ENCODE data around the gene COMT. TPM values are rescaled to one million over a fixed set of nuclear protein-coding genes. Genes with fewer than 3 reads are reported as not detected.

The COMT gene
- total RNA-seq, 1 experiment from 2014 or later = 290 TPM

GRCh38 chr22:19993926-19994325 is 52.4 kb downstream of the COMT start:
- no peak for DNase-seq (ENCODE audit: low read depth)

- no peak for DNase-seq (ENCODE audit: low read depth)
Measured at GRCh38 chr22:19994851-19995610, 53.5 kb downstream of the COMT start.

- no peak for DNase-seq (ENCODE audit: low read depth)
Measured at GRCh38 chr22:19995611-19996339, 54.2 kb downstream of the COMT start.

GRCh38 chr22:19996694-19997384 is 55.3 kb downstream of the COMT start:
- DNase-seq (ENCODE audit: low read depth) = no peak

GRCh38 chr22:19997561-19998231 is 56.1 kb downstream of the COMT start:
- no peak for DNase-seq (ENCODE audit: low read depth)

GRCh38 chr22:19998232-19998951 is 56.8 kb downstream of the COMT start:
- no peak for DNase-seq (ENCODE audit: low read depth)

- DNase-seq (ENCODE audit: low read depth) = no peak
Measured at GRCh38 chr22:19998991-19999820, 57.6 kb downstream of the COMT start.

GRCh38 chr22:20000246-20001081 is 58.9 kb downstream of the COMT start:
- DNase-seq (ENCODE audit: low read depth) = no peak

GRCh38 chr22:20001082-20001638 is 59.6 kb downstream of the COMT start:
- DNase-seq (ENCODE audit: low read depth) = peak; percentile 70

GRCh38 chr22:20002128-20002527 is 60.6 kb downstream of the COMT start:
- no peak for DNase-seq (ENCODE audit: low read depth)

GRCh38 chr22:20002636-20003035 is 61.1 kb downstream of the COMT start:
- DNase-seq (ENCODE audit: low read depth) = peak; percentile 54

GRCh38 chr22:20003304-20003703 is 61.7 kb downstream of the COMT start:
- no peak for DNase-seq (ENCODE audit: low read depth)

GRCh38 chr22:20004464-20004863 is 62.9 kb downstream of the COMT start:
- DNase-seq (ENCODE audit: low read depth) = no peak

- no peak for DNase-seq (ENCODE audit: low read depth)
Measured at GRCh38 chr22:20008221-20008995, 66.8 kb downstream of the COMT start.

GRCh38 chr22:20009018-20009491 is 67.5 kb downstream of the COMT start:
- no peak for DNase-seq (ENCODE audit: low read depth)

- no peak for DNase-seq (ENCODE audit: low read depth)
Measured at GRCh38 chr22:20009582-20010306, 68.2 kb downstream of the COMT start.
